Measurements from ENCODE around the gene NF1.
"Not testable (repeated sequence)": the region's sequence is repeated elsewhere in the genome, so short reads cannot be mapped to it uniquely, and the experiment has no call there.

Gene NF1

DNA sequence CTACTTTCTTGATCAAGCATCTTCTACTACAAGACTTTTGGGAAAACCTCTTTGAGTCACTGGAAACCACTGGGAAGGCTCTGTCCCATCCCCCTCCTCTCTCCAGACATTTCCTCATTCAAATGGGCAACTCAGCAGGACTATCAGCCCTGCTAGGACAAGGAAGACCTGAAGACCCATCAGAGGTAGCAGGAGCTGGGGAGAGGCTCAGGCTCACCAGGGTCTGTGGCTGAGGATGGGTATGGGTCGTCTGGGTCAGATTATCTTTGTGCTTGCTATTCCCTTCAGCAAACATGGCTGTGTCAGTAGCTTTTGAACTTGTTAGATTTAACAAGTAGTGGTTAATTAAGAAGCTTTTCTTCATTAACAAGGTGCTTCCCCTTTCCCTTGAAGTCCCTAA, 15.0 kb upstream of the NF1 start:
- Histone ChIP-seq H3K36me3 (ENCODE audit: control insufficient read depth in 4 of 4, insufficient read depth in 4 of 4, low read length in 3 of 4) (no peaks in the 10 kb centered on the region), H3K9me3 (ENCODE audit: control extremely low read depth in 1 of 5, control insufficient read depth in 4 of 5, insufficient read depth in 2 of 5, low read depth in 1 of 5, low read length in 4 of 5) (no peaks in the 10 kb centered on the region), H3K27ac (ENCODE audit: insufficient read depth in 1 of 2, low read depth in 1 of 2, low read length in 2 of 2, poor library complexity in 1 of 2, severe bottlenecking in 2 of 2) (no peak overlapping the region), H3K4me1 (ENCODE audit: control extremely low read depth in 1 of 4, control insufficient read depth in 4 of 4, insufficient read depth in 4 of 4, low read length in 3 of 4) (peaks cover 0 to 21% (median 16%) of the 10 kb centered on the region in 4 experiments), H3K4me3 (ENCODE audit: control insufficient read depth in 1 of 7, extremely low read depth in 1 of 7, insufficient read depth in 4 of 7, low read depth in 2 of 7, low read length in 6 of 7) (no peak overlapping the region), H3K27me3 (replicated peaks in 2 of 5; ENCODE audit: control insufficient read depth in 4 of 5, insufficient read depth in 5 of 5, low read length in 4 of 5) (no peaks in the 10 kb centered on the region)
- no peak for DNase-seq
- ChIA-PET POLR2A (no interaction called here), CTCF (interaction anchor here (1.0 to 1.6 kb wide), 2 partner anchors 10 to 15 kb away, joined by 3 read pairs; partner anchors contain the start of gene NF1)
- WGBS (ENCODE audit: insufficient coverage), result no CpG with 5 or more reads among the region's 1 CpG

DNA sequence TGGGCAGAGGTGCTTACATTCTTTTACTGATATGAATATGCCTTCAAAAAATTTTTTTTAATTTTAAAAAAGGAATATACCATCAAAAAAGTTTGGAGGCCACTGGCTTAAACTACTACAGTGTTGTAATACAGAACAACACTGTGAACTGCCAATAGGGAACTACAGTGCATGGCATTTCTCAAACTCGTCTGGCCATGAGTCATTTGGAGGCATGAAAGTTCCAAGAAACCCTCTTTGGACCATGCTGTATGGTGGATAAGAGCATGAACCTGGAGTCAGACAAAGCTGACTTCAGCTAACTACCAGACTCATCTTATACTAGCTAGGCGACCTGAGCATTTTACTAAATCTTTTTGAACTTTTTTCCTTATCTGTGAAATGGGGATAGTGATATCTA, 9.2 kb upstream of the NF1 start:
- no peaks in the 10 kb centered on the region for H3K4me1 ChIP-seq (ENCODE audit: control extremely low read depth in 1 of 4, control insufficient read depth in 4 of 4, insufficient read depth in 4 of 4, low read length in 3 of 4)
- 86% methylated on average over 1 of the region's 2 CpGs for WGBS (ENCODE audit: insufficient coverage)

DNA sequence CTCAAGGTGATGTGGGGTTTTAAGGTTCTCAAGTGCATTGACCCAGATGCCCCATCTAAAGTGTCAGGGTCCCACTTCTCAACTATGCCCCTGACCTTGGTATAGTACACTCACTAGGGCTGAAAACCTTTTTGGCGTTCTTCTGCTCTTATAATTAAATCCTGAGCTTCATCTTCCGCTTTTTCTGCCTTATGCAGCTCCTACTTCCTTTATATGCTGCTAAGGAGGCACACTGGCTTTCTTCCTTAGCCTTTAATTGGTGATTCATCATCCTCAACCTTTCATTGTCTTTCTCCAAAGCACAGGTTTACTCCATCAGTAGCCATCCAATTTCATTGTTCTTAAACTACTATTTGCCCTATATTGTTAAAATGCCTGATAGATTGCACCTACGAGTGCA, 5.3 kb upstream of the NF1 start:
- CTCF ChIA-PET, result interaction anchor here (0.9 to 1.3 kb wide), 2 partner anchors 19 to 74 kb away, joined by 3 to 4 read pairs; no protein-coding TSS in a partner anchor
- Histone ChIP-seq H3K36me3 (ENCODE audit: control insufficient read depth in 4 of 4, insufficient read depth in 4 of 4, low read length in 3 of 4) (no peaks in the 10 kb centered on the region), H3K27me3 (replicated peaks in 2 of 5; ENCODE audit: control insufficient read depth in 4 of 5, insufficient read depth in 5 of 5, low read length in 4 of 5) (no peaks in the 10 kb centered on the region), H3K9me3 (ENCODE audit: control extremely low read depth in 1 of 5, control insufficient read depth in 4 of 5, insufficient read depth in 2 of 5, low read depth in 1 of 5, low read length in 4 of 5) (no peaks in the 10 kb centered on the region), H3K4me1 (ENCODE audit: control extremely low read depth in 1 of 4, control insufficient read depth in 4 of 4, insufficient read depth in 4 of 4, low read length in 3 of 4) (peaks cover 0 to 3% (median 0%) of the 10 kb centered on the region in 4 experiments), H3K4me3 (ENCODE audit: control insufficient read depth in 1 of 7, extremely low read depth in 1 of 7, insufficient read depth in 4 of 7, low read depth in 2 of 7, low read length in 6 of 7) (no peak overlapping the region), H3K27ac (ENCODE audit: insufficient read depth in 1 of 2, low read depth in 1 of 2, low read length in 2 of 2, poor library complexity in 1 of 2, severe bottlenecking in 2 of 2) (no peak overlapping the region)
- DNase-seq, result no peak
- POLR2A ChIA-PET, result no interaction called here
- 86% methylated on average over 3 of the region's 3 CpGs for WGBS (ENCODE audit: insufficient coverage)

More for the DNA sequence above, 9.2 kb upstream of the NF1 start:
- no peak overlapping the region for H3K27ac ChIP-seq (ENCODE audit: insufficient read depth in 1 of 2, low read depth in 1 of 2, low read length in 2 of 2, poor library complexity in 1 of 2, severe bottlenecking in 2 of 2)
- H3K27me3 ChIP-seq (replicated peaks in 2 of 5; ENCODE audit: control insufficient read depth in 4 of 5, insufficient read depth in 5 of 5, low read length in 4 of 5), result no peaks in the 10 kb centered on the region
- H3K36me3 ChIP-seq (ENCODE audit: control insufficient read depth in 4 of 4, insufficient read depth in 4 of 4, low read length in 3 of 4), result no peaks in the 10 kb centered on the region
- DNase-seq, result peak in 1 of 3 donors; percentile 21
- POLR2A ChIA-PET, result no interaction called here
- CTCF ChIA-PET, result no interaction called here
- no peaks in the 10 kb centered on the region for H3K9me3 ChIP-seq (ENCODE audit: control extremely low read depth in 1 of 5, control insufficient read depth in 4 of 5, insufficient read depth in 2 of 5, low read depth in 1 of 5, low read length in 4 of 5)
- H3K4me3 ChIP-seq (ENCODE audit: control insufficient read depth in 1 of 7, extremely low read depth in 1 of 7, insufficient read depth in 4 of 7, low read depth in 2 of 7, low read length in 6 of 7), result no peak overlapping the region

DNA sequence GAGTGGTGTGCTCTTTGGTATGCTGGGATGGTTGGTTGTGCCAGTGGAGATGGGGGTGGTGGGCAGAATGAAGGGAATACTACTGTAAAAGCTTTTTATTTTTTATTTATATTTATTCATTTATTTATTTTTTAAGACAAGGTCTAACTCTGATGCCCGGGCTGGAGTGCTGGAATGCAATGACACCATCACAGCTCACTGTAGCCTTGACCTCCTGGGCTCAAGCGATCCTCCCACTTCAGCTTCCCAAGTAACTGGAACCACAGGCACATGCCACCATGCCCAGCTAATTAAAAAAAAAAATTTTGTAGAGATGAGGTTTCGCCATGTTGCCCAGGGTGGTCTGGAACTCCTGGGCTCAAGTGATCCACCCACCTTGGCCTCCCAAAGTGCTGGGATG, 4.1 kb upstream of the NF1 start:
- H3K27me3 ChIP-seq (replicated peaks in 2 of 5; ENCODE audit: control insufficient read depth in 4 of 5, insufficient read depth in 5 of 5, low read length in 4 of 5); H3K27ac ChIP-seq (ENCODE audit: insufficient read depth in 1 of 2, low read depth in 1 of 2, low read length in 2 of 2, poor library complexity in 1 of 2, severe bottlenecking in 2 of 2); H3K4me1 ChIP-seq (ENCODE audit: control extremely low read depth in 1 of 4, control insufficient read depth in 4 of 4, insufficient read depth in 4 of 4, low read length in 3 of 4); H3K4me3 ChIP-seq (ENCODE audit: control insufficient read depth in 1 of 7, extremely low read depth in 1 of 7, insufficient read depth in 4 of 7, low read depth in 2 of 7, low read length in 6 of 7); DNase-seq; H3K9me3 ChIP-seq (ENCODE audit: control extremely low read depth in 1 of 5, control insufficient read depth in 4 of 5, insufficient read depth in 2 of 5, low read depth in 1 of 5, low read length in 4 of 5); H3K36me3 ChIP-seq (ENCODE audit: control insufficient read depth in 4 of 4, insufficient read depth in 4 of 4, low read length in 3 of 4): not testable (repeated sequence)
- POLR2A ChIA-PET, result interaction anchor here (0.5 kb wide), 1 partner anchor 165 kb away, joined by 3 read pairs; no protein-coding TSS in a partner anchor
- CTCF ChIA-PET, result interaction anchor here (1.0 to 1.5 kb wide), 4 partner anchors 9 to 73 kb away, joined by 3 to 4 read pairs (median 3); no protein-coding TSS in a partner anchor
- WGBS (ENCODE audit: insufficient coverage), result 100% methylated on average over 1 of the region's 3 CpGs

DNA sequence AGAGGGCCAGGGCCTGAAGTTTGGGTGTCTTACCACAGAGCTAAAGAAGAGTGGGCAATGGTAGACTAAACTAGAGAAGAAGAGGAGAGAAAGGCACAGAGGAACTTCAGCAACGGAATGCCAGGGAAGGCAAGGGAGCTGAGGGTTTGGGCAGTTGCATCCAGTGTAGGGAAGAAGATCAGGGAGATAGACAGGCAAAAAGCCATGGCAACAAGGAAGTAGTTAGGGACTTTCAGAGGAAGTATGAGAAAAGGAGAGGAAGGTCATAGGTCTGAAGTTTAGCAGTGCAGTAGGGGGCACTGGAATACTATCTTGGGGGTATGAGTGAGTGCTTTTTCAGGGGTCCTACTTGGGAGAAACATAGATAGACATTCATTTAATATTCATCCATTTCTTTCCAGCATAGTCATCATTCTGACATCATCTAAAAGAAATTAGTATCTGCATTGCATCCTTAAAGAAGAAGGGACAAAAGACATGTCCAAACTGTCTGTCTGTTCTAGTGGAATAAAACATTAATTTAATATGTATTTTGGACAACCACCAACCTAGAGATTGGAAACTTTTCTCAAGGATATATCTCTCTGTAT, 2.2 kb upstream of the NF1 start:
- CTCF ChIA-PET, result interaction anchor here (0.8 to 1.4 kb wide), 2 partner anchors 122 kb away, joined by 3 to 5 read pairs; no protein-coding TSS in a partner anchor
- no peak overlapping the region for H3K4me3 ChIP-seq (ENCODE audit: control insufficient read depth in 1 of 7, extremely low read depth in 1 of 7, insufficient read depth in 4 of 7, low read depth in 2 of 7, low read length in 6 of 7)
- DNase-seq, result no peak
- no peaks in the 10 kb centered on the region for H3K9me3 ChIP-seq (ENCODE audit: control extremely low read depth in 1 of 5, control insufficient read depth in 4 of 5, insufficient read depth in 2 of 5, low read depth in 1 of 5, low read length in 4 of 5)
- H3K27me3 ChIP-seq (replicated peaks in 2 of 5; ENCODE audit: control insufficient read depth in 4 of 5, insufficient read depth in 5 of 5, low read length in 4 of 5), result no peaks in the 10 kb centered on the region
- H3K36me3 ChIP-seq (ENCODE audit: control insufficient read depth in 4 of 4, insufficient read depth in 4 of 4, low read length in 3 of 4), result no peaks in the 10 kb centered on the region
- 88% methylated on average over 1 of the region's 1 CpG for WGBS (ENCODE audit: insufficient coverage)
- peaks cover 0 to 13% (median 8%) of the 10 kb centered on the region in 4 experiments for H3K4me1 ChIP-seq (ENCODE audit: control extremely low read depth in 1 of 4, control insufficient read depth in 4 of 4, insufficient read depth in 4 of 4, low read length in 3 of 4)
- POLR2A ChIA-PET, result interaction anchor here (0.5 kb wide), 1 partner anchor 28 kb away, joined by 5 read pairs; no protein-coding TSS in a partner anchor
- no peak overlapping the region for H3K27ac ChIP-seq (ENCODE audit: insufficient read depth in 1 of 2, low read depth in 1 of 2, low read length in 2 of 2, poor library complexity in 1 of 2, severe bottlenecking in 2 of 2)

DNA sequence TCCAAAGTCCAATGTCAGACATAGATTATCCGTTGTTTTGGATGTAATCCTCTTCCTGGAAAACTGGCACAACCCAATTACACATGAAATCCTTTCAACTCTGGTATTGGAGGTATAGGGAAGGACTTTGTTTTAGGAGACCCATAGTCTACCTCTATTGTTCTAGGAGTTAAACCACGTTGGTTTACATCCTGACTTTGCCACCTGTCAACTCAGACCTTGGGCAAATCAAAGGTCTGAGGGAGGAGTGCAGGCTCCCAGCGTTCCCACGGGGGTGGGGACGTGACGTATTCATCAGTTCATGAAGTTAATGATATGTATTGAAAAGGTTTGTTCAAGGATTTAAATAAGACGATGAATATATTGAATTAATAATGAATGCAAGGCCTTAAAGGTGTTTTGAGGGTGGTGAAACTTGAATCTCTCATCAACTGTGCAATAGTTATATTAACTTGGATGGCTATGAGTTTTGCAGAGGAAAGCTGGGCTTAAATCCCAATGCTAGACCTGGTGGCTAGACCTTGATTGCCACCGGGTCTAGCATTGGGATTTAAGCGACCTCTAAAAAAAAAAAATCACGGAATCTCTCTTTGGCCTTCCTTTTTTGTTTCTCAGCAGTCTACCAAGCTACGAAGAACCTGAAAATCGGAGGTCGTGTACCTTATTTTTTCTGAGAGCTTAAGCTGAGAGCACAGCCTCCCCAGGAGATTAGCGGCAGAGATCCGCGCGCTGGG, 744 bp upstream of the NF1 start:
- DNase-seq, result no peak
- peak overlapping the region; percentile 68 to 87 for H3K27ac ChIP-seq (ENCODE audit: insufficient read depth in 1 of 2, low read depth in 1 of 2, low read length in 2 of 2, poor library complexity in 1 of 2, severe bottlenecking in 2 of 2)
- no peaks in the 10 kb centered on the region for H3K36me3 ChIP-seq (ENCODE audit: control insufficient read depth in 4 of 4, insufficient read depth in 4 of 4, low read length in 3 of 4)
- 52% methylated on average over 12 of the region's 17 CpGs for WGBS (ENCODE audit: insufficient coverage)
- ChIA-PET CTCF (interaction anchor here (0.7 to 1.6 kb wide), 4 partner anchors 14 to 96 kb away, joined by 3 to 4 read pairs (median 3); no protein-coding TSS in a partner anchor), POLR2A (no interaction called here)
- peak overlapping the region in 6 of 7 experiments; percentile 61 to 96 (median 88) for H3K4me3 ChIP-seq (ENCODE audit: control insufficient read depth in 1 of 7, extremely low read depth in 1 of 7, insufficient read depth in 4 of 7, low read depth in 2 of 7, low read length in 6 of 7)
- H3K9me3 ChIP-seq (ENCODE audit: control extremely low read depth in 1 of 5, control insufficient read depth in 4 of 5, insufficient read depth in 2 of 5, low read depth in 1 of 5, low read length in 4 of 5), result no peaks in the 10 kb centered on the region
- no peaks in the 10 kb centered on the region for H3K27me3 ChIP-seq (replicated peaks in 2 of 5; ENCODE audit: control insufficient read depth in 4 of 5, insufficient read depth in 5 of 5, low read length in 4 of 5)
- peaks cover 0 to 13% (median 8%) of the 10 kb centered on the region in 4 experiments for H3K4me1 ChIP-seq (ENCODE audit: control extremely low read depth in 1 of 4, control insufficient read depth in 4 of 4, insufficient read depth in 4 of 4, low read length in 3 of 4)

Data from common myeloid progenitor, CD34-positive (primary cell).